Stimulated activated CD4-positive, alpha-beta T cell treated with anti-CD3 and anti-CD28 coated beads, Interleukin-4, amount 100 ng/mL, for 1 hour (primary cell): ENCODE measurements around the gene RFT1.
A peak's percentile ranks its signal among the peaks of the same experiment; 100 is the strongest.

Experiments used
- DNase-seq: peaks from one replicate; pipeline ENCODE4 v3.0.0-alpha.2; 2020

The RFT1 gene, protein sequence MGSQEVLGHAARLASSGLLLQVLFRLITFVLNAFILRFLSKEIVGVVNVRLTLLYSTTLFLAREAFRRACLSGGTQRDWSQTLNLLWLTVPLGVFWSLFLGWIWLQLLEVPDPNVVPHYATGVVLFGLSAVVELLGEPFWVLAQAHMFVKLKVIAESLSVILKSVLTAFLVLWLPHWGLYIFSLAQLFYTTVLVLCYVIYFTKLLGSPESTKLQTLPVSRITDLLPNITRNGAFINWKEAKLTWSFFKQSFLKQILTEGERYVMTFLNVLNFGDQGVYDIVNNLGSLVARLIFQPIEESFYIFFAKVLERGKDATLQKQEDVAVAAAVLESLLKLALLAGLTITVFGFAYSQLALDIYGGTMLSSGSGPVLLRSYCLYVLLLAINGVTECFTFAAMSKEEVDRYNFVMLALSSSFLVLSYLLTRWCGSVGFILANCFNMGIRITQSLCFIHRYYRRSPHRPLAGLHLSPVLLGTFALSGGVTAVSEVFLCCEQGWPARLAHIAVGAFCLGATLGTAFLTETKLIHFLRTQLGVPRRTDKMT

DNA sequence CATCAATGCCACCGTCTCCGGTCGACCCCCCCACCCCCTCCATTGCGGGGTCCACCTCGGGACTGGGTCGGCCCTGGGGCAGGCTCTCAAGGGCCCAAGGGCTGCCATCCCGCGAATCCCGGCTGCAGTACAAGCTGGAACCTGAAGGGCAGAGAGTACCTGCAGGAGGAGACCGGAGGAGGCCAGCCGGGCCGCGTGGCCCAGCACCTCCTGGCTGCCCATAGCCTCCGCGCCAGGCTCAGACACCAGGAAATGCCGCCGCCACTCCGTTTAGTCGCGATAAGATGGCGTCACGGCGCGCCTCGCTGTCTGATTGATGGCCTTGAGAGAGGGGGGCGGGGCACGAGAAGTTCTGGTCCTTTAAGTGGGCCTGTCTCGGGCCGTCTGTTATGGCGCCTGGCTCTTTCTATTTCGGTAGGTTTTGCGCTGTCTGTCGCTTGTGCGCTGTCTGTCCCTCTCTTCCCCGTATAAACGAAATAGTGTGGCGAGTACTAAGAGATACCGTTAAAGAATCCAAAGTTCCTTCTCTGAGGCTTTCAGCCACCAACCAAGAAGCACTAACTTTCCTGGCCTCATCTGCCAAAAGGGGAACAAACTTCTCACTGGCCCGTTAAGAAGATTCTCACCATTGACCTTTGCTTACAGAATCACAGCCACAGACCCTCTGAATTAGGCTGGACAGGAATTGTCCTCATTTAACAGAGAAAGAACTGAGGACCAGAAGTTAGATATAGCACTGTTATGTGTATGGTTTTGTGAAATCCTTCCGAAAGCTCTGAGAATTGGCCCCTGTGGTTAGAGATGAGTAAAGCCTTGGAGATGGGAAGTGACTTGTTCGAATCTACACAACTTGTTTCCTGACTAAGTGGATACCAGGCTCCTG lies at the start of gene RFT1:
RFT1 (minus strand) TSS at position 257 of the 883 bp plus-strand sequence; CDS start at position 222, 35 bp downstream.
- peak; percentile 99 for DNase-seq

DNA sequence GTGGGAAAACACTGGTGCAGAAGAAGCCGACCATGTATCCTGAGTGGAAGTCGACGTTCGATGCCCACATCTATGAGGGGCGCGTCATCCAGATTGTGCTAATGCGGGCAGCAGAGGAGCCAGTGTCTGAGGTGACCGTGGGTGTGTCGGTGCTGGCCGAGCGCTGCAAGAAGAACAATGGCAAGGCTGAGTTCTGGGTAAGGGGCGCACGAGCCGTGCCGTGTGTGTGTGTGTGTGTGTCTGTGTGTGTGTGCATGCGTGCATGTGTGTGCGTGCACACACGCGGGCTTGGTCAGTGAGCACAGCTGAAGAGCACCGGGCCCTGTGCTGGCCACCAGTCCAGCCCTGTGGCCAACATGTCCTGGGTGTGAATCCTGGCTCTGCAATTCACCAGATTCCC lies 49.3 kb upstream of the RFT1 start:
- DNase-seq = no peak

DNA sequence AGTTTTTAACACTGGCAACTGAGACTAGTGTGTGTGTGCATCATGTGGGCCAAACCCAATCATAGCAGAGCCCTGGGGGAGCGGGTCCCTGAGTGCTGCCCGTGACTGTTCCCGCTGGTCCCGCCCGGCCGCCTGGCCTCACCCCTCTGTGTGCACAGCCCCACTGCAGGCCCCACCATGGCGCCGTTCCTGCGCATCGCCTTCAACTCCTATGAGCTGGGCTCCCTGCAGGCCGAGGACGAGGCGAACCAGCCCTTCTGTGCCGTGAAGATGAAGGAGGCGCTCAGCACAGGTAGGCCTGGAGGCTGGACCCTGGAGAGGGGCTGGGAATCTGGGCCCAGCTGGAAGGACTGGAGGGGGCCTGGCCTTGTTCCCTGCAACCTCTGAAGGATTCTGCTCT lies 48.0 kb upstream of the RFT1 start:
- DNase-seq = no peak

DNA sequence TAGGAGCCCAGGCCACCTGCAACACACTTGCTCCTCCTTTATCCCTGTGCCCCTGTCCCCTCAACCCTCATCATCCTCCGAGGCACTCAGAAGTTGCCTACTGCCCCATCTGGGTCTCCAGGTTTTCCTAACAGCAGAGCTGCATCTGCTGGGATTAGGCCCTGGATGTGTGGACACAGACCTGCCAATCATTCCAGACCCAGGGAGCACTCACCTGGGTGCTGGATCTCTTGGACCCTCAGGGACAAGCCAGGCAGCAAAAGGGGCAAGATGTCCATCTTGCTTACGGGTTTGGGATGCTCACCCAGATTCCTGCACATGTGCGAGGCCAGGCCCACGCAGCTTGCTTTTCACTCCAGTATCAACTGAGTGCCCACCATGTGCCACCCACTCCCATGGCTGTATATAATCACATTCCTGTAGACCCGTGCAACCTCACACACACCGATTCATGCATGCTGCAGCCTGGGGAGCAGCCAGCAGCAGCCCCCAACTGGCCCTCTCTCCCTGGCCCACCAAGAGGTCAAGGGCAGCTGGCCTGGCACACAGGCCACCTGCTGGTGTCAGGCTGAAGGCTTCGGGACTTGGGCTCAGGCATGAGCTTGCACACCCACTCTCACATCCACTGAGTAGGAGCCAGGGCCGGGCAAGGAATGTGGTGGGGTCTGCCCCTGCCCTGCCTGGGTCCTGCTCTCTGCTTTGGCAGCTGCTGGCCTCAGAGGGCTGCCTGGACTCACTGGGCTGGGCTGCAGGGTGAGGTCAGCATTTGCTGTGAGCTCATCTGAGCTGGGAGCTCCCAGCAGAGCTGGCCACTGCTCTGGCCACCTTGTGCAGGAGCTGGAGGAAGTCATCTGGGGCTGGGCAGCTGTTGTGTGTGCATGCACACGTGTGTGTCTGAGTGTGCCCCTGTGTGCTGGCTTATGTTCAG lies 45.6 kb upstream of the RFT1 start:
- no peak for DNase-seq

DNA sequence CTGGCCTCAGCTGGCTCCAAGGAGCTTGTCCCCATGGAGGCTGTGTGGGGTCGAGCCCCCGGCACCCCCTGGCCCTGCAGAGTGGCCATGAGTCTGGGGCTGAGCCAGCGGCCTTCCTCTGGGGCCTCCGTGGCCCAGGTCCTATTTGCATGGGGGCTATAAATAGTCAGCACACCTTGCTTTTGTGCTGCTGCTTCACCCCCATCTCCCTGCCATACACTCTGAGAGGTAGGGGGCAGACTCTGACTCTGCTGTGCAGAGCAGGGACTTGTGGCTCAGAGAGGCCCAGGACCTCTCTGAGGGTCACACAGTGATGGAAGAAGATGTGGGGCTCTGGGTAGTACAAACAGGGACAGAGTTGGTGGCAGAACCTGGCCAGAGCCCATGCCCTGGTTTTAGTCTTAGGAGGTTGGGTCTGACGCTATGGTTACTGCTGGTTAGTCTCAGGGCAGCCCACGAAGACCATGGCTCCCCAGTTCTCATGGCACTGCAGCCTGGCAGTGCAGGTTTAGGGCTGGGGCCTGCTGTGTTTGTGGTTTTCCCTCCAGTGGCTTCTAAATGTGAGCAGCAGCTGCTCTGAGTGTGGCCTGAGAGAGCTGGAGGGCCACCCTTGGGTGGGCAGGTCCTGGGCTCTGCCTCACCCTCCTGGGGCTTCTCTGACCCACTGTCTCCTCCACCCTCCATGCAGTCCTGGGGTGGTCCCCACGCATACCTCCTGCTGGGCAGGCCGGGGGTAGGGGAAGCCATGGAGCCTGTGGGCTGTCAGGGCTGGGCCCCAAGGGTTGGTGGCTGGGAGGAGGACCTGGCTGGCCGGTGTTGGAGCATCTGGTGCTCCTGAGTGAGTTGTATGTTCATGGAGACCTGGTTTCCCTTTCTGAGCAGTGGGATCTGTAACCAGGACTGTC lies 44.4 kb upstream of the RFT1 start:
- no peak for DNase-seq

DNA sequence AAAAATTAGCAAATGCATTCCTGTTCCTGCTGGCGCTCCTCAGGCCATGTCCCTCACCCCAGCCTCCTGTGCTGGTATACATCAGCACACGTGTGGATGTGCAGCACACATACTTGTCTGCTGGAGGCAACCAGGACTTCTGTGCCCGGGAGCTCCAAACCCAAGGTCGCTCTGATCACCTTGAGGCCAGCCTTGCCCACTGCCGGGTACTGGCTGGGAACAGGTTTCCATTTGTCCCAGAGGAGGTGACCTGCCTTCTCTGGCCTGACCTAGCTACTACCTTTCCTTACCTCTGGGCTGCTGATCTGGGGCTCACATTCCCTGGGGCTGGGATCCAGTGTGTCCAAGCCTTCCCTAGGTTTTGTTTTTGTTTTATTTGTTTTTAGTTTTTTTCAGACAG lies 42.9 kb upstream of the RFT1 start:
- DNase-seq = no peak

DNA sequence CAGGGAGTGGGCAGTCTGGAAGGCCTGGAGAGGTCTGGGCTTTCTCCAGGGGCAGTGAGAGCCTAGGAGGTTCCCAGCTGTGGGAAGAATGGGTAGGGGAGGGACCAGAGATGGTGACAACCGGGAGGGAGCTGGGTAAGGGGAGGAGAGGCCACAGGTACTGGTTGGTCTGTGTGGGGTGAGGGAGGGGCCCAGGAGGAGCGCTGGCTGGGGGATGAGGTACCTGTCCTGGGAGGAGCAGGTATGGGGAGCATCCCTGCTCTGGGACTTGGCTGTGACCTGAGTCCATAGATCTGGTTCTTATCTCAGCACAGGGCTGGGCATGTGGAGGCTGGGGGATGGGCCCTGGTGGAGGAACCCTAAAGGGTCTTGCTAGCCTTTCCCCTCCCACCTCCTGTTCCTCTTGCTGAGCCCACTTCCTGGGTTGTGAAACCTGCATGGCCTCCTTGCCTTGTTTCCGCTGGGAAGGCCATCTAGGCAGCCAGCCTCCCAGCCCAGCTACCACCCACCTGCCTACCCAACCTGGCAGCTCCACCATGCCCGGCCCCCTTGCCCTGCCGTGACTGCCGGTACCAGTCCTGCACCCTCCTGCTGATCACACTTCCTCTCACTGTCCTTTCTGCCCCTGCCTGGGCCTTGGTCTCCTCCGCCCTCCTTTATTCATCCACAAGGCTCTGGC lies 41.7 kb upstream of the RFT1 start:
- DNase-seq = no peak

DNA sequence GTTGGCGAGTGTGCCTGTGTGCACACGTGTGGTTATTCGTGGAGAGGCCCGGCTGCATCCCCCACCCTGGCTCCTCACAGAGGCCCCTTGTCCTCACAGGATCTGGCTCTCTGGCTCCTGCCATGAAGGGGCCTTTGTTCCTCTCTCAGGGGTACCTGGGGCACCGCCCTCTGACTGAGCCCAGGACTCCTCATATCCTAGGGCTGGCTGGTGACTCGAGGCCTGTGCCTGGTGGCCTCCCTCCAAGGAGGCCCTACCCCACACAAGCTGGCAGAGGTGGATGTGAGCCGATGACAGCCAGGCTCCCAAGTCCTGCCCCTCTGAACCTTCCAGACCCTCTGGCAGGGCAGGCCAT lies 40.8 kb upstream of the RFT1 start:
- DNase-seq = no peak

DNA sequence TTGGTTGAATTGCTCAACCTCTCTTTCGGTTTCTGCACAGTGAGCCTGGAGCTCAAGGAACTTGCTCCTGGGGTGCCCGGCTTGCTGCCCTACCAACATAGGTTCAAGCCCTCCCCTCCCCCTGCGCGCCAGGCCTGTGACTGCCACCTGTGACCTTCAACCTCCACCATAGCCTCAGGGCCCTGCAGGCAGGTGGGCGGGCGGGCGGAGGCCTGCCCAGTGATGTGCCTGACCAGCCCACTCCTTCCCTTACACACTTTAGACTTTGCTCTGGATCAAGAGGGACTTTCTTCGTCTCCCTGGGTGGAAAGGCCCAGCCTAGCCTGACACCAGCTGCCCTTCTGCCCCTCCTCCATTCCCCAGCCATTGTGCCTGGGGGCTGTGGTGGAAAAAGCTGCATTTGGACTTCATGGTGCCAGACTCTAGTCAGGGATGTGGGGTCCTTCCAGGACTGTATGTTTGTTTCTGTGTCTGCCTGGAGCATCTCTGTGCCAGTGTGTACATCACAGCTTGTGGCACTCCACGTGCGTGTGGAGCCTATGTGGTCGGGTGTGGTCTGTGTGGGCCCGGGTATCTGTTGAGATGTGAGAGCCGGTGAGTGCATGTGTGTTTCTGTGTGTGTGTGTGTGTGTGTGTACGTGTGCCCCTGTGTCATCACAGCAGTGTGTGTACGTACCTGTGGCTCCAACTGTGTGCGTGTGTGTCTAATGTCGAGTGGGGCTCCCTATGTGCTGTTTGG lies 40.3 kb upstream of the RFT1 start:
- DNase-seq = no peak

DNA sequence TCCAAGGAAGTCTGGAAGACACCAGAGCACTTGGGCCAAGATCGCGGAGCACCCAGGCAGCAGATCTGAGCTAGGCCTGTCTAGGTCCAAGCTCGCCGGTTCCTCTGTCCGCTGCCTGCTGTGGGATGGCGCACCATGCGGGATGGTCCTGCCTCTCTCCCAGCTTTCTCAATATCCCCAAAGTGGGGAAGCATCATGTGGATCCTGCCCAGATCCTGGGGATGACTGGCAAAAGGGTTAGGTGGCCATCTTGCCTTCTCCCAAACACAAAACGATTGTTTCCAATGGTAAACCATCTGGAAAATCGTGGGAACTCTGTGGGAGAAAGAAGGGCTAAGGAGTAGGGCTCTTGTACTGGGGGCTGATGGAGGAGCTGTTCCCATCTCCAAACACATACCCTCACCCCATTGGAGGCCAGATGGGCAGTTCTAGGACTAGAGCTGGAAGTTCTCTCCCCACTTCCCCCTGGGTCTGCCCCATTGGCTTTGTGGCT lies 39.6 kb upstream of the RFT1 start:
- DNase-seq = no peak

DNA sequence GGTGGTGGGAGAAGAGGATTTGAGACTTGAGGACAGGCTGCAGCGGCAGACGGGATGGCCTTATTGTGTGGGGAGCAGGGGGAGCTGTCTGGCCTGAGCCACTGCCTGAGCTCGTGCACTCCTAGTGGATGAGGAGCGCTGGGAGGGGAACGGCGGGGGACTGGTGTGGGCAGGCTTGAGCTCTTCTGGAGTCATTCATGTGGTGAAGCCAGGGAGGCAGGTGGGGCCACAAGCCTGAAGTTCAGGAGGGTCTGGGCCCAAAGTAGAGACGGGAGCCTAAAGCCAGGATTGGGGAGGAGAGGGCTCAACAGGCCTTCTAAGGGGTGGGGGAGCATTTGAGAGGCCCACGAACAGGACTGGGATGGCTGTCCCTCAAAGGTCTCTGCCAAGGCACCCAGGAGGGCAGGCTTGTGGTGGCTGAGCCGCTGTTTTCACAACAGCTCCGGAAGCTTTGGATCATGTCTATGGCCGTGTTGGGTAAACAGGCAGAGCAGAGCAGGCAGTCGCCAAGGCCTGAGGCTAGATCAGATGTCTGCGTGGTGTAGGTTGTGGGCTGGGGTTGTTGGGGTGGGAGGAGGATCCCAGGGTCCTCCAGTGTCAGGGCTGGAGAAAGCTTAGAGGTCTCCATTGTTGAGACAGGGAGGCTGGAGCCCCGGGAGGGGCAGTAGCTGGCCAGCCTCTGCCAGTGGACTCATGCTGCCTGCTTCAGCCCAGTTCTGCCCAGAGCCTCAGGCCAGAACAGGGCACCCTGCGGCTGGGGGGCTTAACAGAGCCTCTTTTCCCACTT lies 39.0 kb upstream of the RFT1 start:
- no peak for DNase-seq

DNA sequence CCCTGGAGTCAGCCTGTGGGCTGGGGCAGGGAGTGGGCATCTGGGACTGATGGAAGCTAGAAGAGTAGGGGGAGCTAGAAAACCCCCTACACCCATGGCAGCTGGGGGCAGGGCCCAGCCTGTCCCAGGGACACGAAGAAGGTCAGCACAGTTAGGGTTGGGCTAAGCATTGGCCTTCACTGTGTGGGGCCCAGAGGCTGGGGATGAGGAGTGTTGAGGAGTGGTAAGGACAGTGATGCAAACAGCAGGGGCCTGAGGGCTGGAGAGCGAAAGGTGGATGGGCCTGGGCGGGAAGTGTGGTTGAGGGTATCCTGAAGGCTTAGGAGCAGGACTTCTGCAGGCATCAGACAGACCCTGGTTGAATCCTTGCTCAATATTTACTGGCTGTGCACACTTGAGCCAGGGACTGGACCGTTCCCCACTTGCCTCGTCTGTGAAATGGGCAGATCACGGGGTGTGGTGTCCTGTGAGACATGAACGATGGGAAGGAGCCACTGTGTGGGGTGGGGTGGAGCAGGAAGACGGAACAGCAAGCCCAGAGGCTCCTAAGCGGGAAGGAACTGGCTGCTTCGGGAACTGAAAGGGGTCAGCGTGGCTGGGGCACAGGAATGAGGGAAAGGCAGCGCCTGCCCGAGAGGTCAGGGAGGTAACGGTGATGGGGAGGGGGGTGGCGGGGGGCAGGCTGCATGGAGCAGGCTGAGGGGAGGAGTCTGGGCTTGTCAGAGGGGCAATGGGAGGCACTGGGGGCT lies 38.1 kb upstream of the RFT1 start:
- no peak for DNase-seq

DNA sequence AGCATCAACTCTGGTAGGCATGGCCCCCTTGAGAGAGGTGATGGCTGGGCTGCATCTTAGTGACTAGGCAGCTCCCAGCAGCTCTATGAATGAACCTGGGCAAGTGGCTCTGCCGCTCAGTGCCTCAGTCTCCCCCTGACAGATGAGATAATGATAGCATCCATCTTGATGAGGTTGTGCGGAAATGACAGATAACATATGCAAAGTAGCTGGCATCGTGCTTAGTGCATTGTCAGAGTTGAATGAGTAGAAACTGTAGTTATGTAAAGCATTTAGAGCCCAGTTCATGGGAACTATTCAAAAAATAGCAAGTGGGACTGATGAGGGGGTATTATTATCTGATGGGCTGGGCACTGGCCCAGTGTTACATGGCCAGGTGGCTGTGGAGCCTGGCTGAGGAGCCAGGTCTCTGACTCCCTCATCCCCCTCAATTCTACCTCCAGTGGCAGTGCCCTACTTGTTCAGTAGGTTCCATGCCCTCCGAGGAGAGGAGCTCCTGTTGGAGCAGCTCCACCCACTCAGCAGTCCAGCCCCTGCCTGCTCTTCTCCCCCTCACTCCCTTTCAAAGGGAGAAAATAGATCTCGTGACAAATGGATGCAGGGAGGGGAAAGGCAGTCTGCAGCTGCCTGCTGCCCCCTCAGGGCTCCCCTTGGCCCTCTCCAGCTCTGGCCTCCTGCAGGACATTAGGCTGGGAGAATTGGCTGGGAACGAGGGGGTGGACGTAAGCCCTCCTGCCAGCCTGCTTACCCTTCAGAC lies 37.4 kb upstream of the RFT1 start:
- DNase-seq = no peak

DNA sequence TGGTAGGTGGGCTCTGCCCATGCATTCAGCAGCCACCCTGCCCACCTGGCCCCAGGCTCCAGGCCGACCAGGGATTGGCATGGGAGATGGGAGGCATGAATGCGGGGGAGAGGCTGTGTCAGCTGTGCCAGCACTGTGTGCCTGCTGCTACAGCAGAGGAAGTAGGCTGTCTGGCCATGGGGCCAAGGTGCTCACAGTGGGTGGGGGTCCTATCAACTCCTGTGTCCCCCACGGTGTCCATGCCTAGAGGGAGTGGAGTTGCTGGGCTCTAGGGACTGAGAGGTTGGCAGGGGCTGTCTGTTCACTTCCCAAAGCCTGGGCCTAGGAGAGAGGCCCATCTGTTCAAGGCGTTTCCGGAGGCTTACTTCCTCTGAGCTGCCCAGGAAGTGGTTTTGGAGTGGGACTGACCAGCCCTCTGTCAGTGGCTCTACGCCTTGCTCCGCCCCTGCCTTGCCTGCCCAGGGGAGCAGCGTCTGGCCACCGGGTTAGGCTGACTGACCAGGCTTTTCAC lies 36.6 kb upstream of the RFT1 start:
- no peak for DNase-seq

DNA sequence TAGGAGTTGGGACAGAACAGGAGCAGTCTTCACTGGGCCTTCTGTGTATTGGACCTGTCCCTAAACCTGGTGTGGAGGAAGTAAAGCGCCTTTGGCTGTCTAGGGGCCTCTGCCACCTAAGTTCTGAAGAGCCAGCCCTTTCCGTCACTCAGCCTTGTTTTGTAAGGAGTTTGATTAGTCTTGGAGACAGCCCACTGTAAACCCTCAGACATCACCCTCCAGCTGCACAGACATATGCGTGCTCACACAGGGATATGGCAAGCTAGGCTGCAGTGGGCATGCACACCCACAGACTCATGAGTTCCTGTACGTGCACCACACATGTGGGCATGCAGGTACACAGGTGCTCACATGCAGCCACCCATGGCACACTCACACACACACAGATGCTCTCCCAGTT lies 36.0 kb upstream of the RFT1 start:
- DNase-seq = no peak

DNA sequence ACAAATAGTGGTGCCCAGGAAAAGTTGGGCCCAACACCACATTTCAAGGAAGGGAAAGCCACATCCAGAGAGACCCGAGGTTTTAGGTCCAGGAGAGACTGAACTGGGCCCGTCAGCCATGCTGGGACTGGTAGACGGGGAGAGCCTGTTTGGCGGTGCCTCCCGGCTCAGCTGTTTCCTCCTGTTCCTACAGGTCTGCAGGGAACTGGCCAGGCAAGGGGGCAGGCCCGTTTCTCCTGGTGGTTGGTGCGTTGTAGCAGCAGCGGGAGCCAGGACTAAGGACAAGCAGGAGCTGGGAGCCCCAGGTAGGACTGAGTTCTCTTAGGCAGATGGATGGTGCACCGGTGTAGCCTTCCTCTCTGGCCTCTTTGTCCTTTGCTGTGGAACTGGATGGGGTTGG lies 34.7 kb upstream of the RFT1 start:
- DNase-seq = no peak
